DMS53 (cell line): Measurements from ENCODE around the gene DCC.
A peak's percentile ranks its signal among the peaks of the same experiment; 100 is the strongest.

ENCODE experiments used
- DNase-seq: peaks from one replicate; lab custom pipeline; 2025; lab: John Stamatoyannopoulos, UW

DCC gene

DNA sequence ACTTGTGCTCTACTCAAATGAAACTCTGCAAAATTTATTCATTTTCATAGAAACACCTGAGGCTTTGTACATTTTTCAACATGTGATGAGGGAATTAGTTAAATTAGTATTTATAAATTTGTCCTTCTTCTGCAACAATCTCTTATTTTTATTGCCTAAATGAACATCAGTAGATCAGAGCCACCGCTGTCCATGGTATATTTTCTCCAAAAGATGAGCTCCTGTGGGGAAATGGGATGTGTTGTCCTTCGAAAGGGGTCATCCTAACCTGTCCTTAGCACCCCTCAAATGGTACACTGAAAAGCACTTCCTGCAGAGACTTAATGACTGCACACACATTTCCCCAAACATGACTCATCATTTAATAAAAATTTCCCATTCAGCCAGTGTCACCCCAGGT, 1169.9 kb downstream of the DCC start:
- DNase-seq, result peak; percentile 41

GRCh38 chr18:53511725-53512124, 1171.7 kb downstream of the DCC start:
- peak; percentile 55 for DNase-seq

DNA sequence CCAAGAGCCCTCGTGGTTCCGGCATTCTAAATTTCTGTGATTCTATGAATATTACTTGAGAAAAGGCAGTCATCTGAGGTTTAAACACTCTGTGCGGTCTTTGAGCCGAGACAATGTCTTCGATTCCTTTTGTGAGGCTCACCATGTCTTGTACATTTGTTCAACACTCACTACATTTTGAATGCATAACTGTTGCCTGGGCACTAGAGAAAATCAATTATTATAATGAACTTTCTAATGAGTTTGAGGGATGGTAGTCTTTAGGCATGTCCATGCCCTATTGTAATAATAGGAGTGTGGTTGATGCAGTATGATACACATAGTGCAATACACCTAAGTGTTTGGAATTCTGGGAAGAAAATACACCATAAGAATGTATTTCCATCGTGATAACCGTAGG, 1181.1 kb downstream of the DCC start:
- no peak for DNase-seq

GRCh38 chr18:53526101-53526870, 1186.3 kb downstream of the DCC start:
- no peak for DNase-seq

- DNase-seq, result no peak
Observed at GRCh38 chr18:53527365-53527764, 1187.4 kb downstream of the DCC start.

- no peak for DNase-seq
Observed at GRCh38 chr18:53531187-53531586, 1191.2 kb downstream of the DCC start.

GRCh38 chr18:53531896-53532295, 1191.9 kb downstream of the DCC start:
- no peak for DNase-seq

GRCh38 chr18:53534203-53534602, 1194.2 kb downstream of the DCC start:
- no peak for DNase-seq

DNA sequence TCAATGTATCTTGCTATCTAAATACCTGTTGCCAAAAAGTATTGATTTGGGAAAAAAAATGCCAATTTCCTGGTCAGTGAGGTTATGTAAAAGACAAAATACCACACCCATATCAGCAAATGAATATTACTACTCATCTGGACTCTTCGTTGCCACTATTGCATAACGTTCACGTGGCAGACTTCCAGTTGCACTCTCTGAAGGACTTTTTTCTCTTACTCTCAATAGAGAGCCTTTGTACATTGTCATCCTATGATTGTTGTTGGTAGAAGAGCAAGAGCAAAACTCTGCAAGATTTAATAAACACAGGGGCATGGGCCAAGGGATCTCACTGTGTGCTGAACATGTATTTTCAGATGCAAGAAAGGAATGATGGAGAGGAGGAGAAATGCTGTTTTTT, 1194.7 kb downstream of the DCC start:
- DNase-seq, result no peak

DNA sequence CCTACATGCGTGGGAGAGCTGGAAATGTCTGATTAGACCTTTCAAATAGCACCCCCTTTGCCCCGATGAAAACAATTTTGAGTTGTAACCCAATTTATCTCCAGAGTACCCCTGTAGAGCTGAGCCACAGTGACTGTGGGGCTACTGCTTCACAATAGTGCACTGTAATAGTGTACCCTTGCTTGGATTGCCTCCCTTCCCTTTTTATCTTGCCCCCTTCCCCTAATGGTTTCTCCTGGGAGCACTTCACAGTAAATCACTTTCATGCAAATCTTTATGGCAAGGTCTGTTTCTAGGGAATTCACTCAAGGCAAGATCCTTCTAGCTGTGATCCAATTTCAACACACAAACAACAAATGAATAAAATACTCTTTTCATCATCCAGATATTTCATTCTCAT, 1196.9 kb downstream of the DCC start:
- no peak for DNase-seq

DNA sequence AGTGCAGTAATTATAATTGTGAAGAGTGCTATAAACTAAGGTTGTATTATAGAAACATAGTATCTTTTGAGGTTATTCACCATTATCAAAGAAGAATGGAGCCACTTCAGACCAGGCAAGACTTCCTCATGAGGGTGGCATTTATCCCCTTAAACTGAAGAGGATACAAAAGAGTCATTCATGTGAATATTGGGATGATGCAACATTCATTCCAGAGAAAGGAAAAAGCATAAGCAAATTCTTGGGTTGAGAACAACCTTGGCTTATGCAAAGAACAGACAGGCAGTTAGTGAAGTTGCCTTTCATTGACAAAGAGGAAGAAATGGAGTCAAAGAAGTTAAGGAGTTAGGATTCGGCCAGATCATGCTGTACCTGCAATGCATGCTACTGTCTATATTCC, 1201.9 kb downstream of the DCC start:
- DNase-seq, result no peak

GRCh38 chr18:53543711-53544110, 1203.7 kb downstream of the DCC start:
- no peak for DNase-seq

DNA sequence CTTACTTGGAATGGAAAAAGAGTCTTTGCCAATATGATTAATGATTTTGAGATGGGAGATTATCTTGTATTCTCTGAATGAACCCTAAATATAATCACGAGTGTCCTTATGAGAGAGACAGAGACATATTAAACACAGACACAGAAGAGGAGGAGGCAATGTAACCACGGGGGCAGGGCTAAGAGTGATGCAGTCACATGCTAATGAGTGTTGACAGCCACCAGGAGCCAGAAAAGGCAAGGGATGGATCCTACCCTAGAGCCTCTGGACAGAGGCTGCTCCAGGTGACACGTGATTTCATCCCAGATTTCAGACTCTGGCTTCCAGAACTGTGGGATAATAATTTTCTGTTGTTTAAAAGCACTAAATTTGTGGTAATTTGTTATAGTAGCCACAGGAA, 1204.9 kb downstream of the DCC start:
- DNase-seq, result peak; percentile 13

- DNase-seq, result no peak
Observed at GRCh38 chr18:53551868-53552426, 1212.0 kb downstream of the DCC start.

GRCh38 chr18:53553030-53553429, 1213.0 kb downstream of the DCC start:
- DNase-seq, result no peak

- DNase-seq, result no peak
Observed at GRCh38 chr18:53556450-53556849, 1216.5 kb downstream of the DCC start.

- DNase-seq, result no peak
Observed at GRCh38 chr18:53560546-53560945, 1220.5 kb downstream of the DCC start.

- no peak for DNase-seq
Observed at GRCh38 chr18:53566626-53567025, 1226.6 kb downstream of the DCC start.

GRCh38 chr18:53567929-53568574, 1228.1 kb downstream of the DCC start:
- DNase-seq, result peak; percentile 71
